Measurements from ENCODE around the gene XYLT1.

DNA sequence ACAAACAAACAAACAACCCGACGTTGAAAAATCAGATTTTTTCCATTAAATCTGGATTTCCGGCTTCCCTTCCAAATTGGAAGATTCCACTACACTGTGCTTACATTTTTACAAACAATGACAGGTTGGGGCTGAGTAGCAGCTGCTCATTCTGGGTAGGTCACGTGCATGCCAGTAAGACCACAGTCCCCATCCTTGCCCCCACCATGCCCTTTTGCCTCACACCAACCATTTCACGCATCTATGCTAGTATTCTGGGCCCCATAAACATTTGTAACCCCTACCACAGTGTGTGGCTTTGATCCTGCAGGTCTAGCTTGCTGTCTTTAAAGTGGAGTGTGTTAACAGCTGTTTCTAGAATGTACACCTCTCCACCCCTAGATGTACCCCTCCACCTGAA is 366.1 kb downstream of the XYLT1 start:
- TF ChIP-seq, protein P1, sequence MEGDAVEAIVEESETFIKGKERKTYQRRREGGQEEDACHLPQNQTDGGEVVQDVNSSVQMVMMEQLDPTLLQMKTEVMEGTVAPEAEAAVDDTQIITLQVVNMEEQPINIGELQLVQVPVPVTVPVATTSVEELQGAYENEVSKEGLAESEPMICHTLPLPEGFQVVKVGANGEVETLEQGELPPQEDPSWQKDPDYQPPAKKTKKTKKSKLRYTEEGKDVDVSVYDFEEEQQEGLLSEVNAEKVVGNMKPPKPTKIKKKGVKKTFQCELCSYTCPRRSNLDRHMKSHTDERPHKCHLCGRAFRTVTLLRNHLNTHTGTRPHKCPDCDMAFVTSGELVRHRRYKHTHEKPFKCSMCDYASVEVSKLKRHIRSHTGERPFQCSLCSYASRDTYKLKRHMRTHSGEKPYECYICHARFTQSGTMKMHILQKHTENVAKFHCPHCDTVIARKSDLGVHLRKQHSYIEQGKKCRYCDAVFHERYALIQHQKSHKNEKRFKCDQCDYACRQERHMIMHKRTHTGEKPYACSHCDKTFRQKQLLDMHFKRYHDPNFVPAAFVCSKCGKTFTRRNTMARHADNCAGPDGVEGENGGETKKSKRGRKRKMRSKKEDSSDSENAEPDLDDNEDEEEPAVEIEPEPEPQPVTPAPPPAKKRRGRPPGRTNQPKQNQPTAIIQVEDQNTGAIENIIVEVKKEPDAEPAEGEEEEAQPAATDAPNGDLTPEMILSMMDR (IDR thresholded peaks at IDR 0.05) = no peak
- no peak for TF ChIP-seq ZFX (IDR thresholded peaks at IDR 0.05; ENCODE audit: borderline replicate concordance)
